ENCODE data around the gene C19orf81. TPM values are rescaled to one million over a fixed set of nuclear protein-coding genes. Genes with fewer than 3 reads are reported as not detected.

Gene C19orf81
- total and polyA plus RNA-seq, 2 experiments from 2014 or later, result 1.6 TPM; not detected in 1

- H3K36me3 ChIP-seq (ENCODE audit: low read depth), result no peaks in the 10 kb centered on the region
- H3K27me3 ChIP-seq (replicated peaks; ENCODE audit: insufficient read depth), result no peaks in the 10 kb centered on the region; the same call in 1 of the 2 replicates
- H3K9ac ChIP-seq, result no peak overlapping the region
- H3K9me3 ChIP-seq (ENCODE audit: low read depth), result no peaks in the 10 kb centered on the region
- H3K79me2 ChIP-seq (ENCODE audit: insufficient read depth), result no peaks in the 10 kb centered on the region
- TF ChIP-seq EZH2 (IDR thresholded peaks at IDR 0.05; ENCODE audit: insufficient read depth, poor library complexity, severe bottlenecking) (no peak), EZH2phosphoT487 (IDR thresholded peaks at IDR 0.05; ENCODE audit: insufficient read depth, low read depth) (no peak)
- in situ Hi-C loops (cut with MboI), result no loop called here
- no peaks in the 10 kb centered on the region for H4K20me1 ChIP-seq (ENCODE audit: insufficient read depth)
- no peak overlapping the region for H3K4me2 ChIP-seq (ENCODE audit: unreplicated experiment)
- H3F3A ChIP-seq (ENCODE audit: insufficient read depth), result no peaks in the 10 kb centered on the region
- 42 to 60% methylated on average over 7 of the region's 7 CpGs for WGBS, 2 experiments (ENCODE audit: low coverage in 1 of 2, low lambda C conversion rate in 2 of 2, missing lambda C conversion rate in 2 of 2)
- H3K9me2 ChIP-seq (ENCODE audit: insufficient read depth), result no peaks in the 10 kb centered on the region
- no peak overlapping the region for H2AFZ ChIP-seq
- no peak overlapping the region for H3K4me3 ChIP-seq
- H3K4me1 ChIP-seq (ENCODE audit: insufficient read depth), result no peaks in the 10 kb centered on the region
- DNase-seq, result no peak
- H3K27ac ChIP-seq, result no peak overlapping the region
Measured at GRCh38 chr19:50628551-50628950, 20.7 kb upstream of the C19orf81 start.

DNA sequence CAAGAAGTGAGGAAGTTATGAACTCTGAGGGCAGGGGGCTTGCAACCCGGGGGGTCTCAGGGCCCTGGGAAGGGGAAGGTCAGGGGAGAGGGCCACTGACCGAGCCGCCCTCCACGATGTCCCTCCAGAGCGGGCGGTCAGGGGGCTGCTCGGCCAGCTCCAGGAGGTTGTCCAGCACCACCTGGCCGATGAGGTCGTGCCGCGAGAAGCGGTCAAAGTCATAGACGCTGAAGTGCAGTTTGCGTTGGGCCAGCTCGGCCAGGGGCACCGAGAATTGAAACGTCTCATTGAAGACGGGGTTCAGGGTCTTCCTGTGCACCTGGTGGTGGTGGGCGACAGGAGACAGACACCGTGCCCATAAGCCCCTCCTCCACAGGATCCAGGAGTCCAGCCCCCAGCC is 20.1 kb upstream of the C19orf81 start:
- Histone ChIP-seq H3K4me2 (ENCODE audit: unreplicated experiment) (no peak overlapping the region), H3K79me2 (ENCODE audit: insufficient read depth) (no peaks in the 10 kb centered on the region), H3K9ac (no peak overlapping the region), H3K4me1 (ENCODE audit: insufficient read depth) (no peaks in the 10 kb centered on the region), H3K9me2 (ENCODE audit: insufficient read depth) (no peaks in the 10 kb centered on the region), H3K27ac (no peak overlapping the region), H3K36me3 (ENCODE audit: low read depth) (no peaks in the 10 kb centered on the region), H3K27me3 (replicated peaks; ENCODE audit: insufficient read depth) (no peaks in the 10 kb centered on the region; the same call in 1 of the 2 replicates), H3K4me3 (no peak overlapping the region), H3K9me3 (ENCODE audit: low read depth) (no peaks in the 10 kb centered on the region), H4K20me1 (ENCODE audit: insufficient read depth) (no peaks in the 10 kb centered on the region), H2AFZ (no peak overlapping the region), H3F3A (ENCODE audit: insufficient read depth) (no peaks in the 10 kb centered on the region)
- DNase-seq, result no peak
- in situ Hi-C loops (cut with MboI), result no loop called here
- TF ChIP-seq EZH2phosphoT487 (IDR thresholded peaks at IDR 0.05; ENCODE audit: insufficient read depth, low read depth), result no peak
- TF ChIP-seq EZH2 (IDR thresholded peaks at IDR 0.05; ENCODE audit: insufficient read depth, poor library complexity, severe bottlenecking), result no peak
- 57 to 58% methylated on average over 18 to 20 of the region's 20 CpGs for WGBS, 2 experiments (ENCODE audit: low coverage in 1 of 2, low lambda C conversion rate in 2 of 2, missing lambda C conversion rate in 2 of 2)

- Histone ChIP-seq H3K36me3 (ENCODE audit: low read depth) (no peaks in the 10 kb centered on the region), H3K9me2 (ENCODE audit: insufficient read depth) (no peaks in the 10 kb centered on the region), H3F3A (ENCODE audit: insufficient read depth) (no peaks in the 10 kb centered on the region), H3K4me3 (no peak overlapping the region), H3K4me2 (ENCODE audit: unreplicated experiment) (no peak overlapping the region), H3K4me1 (ENCODE audit: insufficient read depth) (no peaks in the 10 kb centered on the region), H3K27me3 (replicated peaks; ENCODE audit: insufficient read depth) (no peaks in the 10 kb centered on the region; the same call in 1 of the 2 replicates), H3K79me2 (ENCODE audit: insufficient read depth) (no peaks in the 10 kb centered on the region), H2AFZ (no peak overlapping the region), H3K9me3 (ENCODE audit: low read depth) (no peaks in the 10 kb centered on the region), H4K20me1 (ENCODE audit: insufficient read depth) (no peaks in the 10 kb centered on the region), H3K27ac (no peak overlapping the region), H3K9ac (no peak overlapping the region)
- WGBS, 2 experiments (ENCODE audit: low coverage in 1 of 2, low lambda C conversion rate in 2 of 2, missing lambda C conversion rate in 2 of 2), result 53 to 61% methylated on average over 13 to 14 of the region's 14 CpGs
- no peak for TF ChIP-seq EZH2phosphoT487 (IDR thresholded peaks at IDR 0.05; ENCODE audit: insufficient read depth, low read depth)
- TF ChIP-seq EZH2 (IDR thresholded peaks at IDR 0.05; ENCODE audit: insufficient read depth, poor library complexity, severe bottlenecking), result no peak
- DNase-seq, result no peak
- in situ Hi-C loops (cut with MboI), result no loop called here
Measured at GRCh38 chr19:50629801-50630200, 19.4 kb upstream of the C19orf81 start.

DNA sequence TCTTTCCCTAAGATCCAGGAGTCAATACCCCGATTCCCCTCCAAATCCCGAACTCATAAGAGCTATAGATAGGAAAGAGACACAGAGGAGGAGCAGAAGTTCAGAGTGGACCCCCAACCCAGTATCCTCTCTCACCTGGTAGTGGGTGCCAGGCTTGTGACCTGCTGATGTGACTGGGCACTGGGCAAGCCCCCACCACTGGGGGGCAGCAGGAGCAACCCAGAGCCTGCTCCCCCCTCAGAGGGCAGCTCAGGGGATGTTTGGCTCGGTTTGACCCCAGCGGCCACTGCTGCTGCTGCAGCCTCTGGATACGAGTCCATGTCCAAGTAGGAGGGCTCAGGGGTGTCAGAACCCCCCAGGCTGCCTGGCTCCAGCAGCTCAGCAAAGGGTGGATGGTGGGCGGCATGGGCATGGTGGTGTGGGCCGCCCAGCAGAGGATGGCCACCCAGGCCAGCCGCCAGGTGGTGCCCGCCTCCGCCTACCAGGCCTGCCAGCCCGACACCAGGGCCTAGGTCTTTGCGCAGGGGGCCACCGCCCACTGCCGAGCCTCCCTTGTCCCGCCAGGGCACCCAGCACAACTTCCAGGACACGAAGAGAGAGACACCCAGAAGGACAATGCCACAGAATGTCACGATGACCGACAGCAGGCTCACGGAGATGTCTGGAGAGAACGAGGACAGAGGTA is 17.0 kb upstream of the C19orf81 start:
- Histone ChIP-seq H3K4me2 (ENCODE audit: unreplicated experiment) (no peak overlapping the region), H3F3A (ENCODE audit: insufficient read depth) (no peaks in the 10 kb centered on the region), H3K27me3 (replicated peaks; ENCODE audit: insufficient read depth) (no peaks in the 10 kb centered on the region; the same call in 1 of the 2 replicates), H3K36me3 (ENCODE audit: low read depth) (no peaks in the 10 kb centered on the region), H3K79me2 (ENCODE audit: insufficient read depth) (no peaks in the 10 kb centered on the region), H2AFZ (no peak overlapping the region), H3K27ac (no peak overlapping the region), H3K4me1 (ENCODE audit: insufficient read depth) (no peaks in the 10 kb centered on the region), H4K20me1 (ENCODE audit: insufficient read depth) (no peaks in the 10 kb centered on the region), H3K4me3 (no peak overlapping the region), H3K9me2 (ENCODE audit: insufficient read depth) (no peaks in the 10 kb centered on the region), H3K9me3 (ENCODE audit: low read depth) (no peaks in the 10 kb centered on the region), H3K9ac (no peak overlapping the region)
- in situ Hi-C loops (cut with MboI), result no loop called here
- no peak for DNase-seq
- TF ChIP-seq EZH2 (IDR thresholded peaks at IDR 0.05; ENCODE audit: insufficient read depth, poor library complexity, severe bottlenecking), result no peak
- no peak for TF ChIP-seq EZH2phosphoT487 (IDR thresholded peaks at IDR 0.05; ENCODE audit: insufficient read depth, low read depth)
- WGBS, 2 experiments (ENCODE audit: low coverage in 1 of 2, low lambda C conversion rate in 2 of 2, missing lambda C conversion rate in 2 of 2), result 48 to 49% methylated on average over 18 to 20 of the region's 20 CpGs

Measured in GM23248 (cell line).